ENCODE data around the gene LYPD6.
A peak's percentile ranks its signal among the peaks of the same experiment; 100 is the strongest.
"Not testable (repeated sequence)": the region's sequence is repeated elsewhere in the genome, so short reads cannot be mapped to it uniquely, and the experiment has no call there.

The LYPD6 gene

DNA sequence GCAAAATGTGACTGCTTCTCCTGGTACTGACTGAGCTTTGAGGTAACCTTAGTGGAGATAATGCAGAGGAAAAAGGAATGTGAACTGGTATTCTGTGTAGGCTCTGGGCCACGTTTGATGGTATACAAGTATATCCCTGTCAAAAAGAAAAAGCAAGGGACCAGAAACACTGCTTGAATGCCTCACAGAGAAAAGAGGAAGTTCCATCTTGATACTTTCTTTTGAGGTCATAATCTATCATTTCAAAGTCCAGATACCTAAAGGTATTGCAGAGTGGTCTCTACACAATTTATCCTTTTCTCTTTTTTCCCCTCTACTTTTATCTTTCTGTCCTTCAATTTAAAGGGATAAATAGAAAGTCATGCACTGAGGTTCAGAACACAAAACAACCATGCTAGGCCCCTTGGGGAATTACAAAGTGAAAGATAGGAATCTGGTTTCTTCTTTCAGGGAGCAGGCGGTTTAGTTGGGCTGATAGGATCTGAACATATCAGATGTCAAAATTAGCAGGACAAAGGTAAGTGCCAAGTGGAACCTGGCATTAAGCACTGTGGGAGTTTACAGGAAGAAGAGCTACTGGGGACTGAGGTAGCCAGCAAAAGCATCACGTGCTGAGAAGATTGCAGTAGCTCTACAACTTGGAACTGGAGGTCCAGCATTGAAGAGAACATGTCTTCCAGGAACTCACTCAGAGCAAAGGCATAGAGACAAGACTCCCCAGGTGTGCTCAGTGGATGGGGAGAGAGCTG is 121.2 kb downstream of the LYPD6 start:
- DNase-seq (ENCODE audit: low read depth, low spot score) = peak; percentile 70

DNA sequence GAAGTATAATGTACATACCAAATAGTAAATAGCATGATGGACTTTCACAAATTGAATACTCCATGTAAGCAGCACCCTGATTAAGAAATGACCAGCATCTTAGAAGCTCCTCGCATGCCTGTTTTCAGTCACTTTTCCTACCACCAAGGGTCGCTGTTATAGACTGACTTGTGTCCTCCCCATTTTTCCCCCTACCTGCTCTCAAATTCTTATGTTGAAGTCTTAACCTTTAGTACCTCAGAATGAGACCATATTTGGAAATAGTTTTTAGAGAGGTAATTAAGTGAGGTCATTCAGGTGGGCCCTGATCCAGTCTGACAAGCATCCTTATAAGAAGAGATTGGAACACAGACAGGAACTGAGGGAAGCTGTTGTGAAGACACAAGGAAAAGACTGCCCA is 125.9 kb downstream of the LYPD6 start:
- DNase-seq (ENCODE audit: low read depth, low spot score) = peak; percentile 30

DNA sequence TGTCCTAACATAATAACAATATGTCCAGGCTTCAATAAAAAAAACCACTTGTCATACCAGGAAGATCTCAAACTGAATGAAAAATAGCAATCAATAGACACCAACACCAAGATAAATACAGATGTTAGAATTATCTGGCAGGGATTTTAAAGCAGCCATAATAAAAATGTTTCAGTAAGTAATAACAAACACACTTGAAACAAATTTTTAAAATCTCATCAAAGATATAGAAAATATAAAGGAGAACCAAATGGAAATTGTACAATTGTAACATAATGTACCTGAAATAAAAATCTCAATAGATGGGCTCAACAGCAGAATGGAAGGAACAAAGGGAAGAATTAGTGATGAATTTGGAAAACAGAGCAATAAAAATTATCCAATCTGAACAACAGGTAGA is 128.1 kb downstream of the LYPD6 start:
- no peak for DNase-seq (ENCODE audit: low read depth, low spot score)

DNA sequence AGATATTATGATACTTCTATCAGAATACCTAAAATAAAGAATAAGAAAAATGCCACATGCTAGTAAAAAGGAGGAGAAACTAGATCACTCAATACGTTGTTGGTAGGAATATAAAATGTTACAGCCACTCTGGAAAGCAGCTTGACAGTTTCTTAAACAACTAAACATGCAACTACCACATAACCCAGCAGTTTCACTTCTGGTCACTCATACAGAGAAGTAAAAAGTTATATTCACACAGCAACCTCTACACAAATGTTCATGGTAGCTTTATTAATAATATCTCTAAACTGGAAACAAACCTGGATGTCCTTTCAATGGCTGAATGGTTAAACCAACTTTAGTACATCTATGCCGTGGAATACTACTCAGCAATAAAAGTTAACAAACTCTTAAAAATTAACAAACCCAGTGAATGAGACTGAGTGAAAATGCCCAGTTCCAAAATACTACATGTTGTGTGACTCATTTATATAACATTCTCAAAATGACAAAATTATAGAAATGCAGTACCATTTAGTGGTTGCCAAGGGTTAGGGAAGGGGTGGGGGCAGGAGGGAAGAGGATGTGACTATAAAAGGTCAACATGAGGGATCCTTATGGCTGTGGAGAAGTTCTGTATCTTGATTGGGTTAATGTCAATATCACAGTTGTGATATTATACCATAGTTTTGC is 133.1 kb downstream of the LYPD6 start:
- DNase-seq (ENCODE audit: low read depth, low spot score) = no peak

DNA sequence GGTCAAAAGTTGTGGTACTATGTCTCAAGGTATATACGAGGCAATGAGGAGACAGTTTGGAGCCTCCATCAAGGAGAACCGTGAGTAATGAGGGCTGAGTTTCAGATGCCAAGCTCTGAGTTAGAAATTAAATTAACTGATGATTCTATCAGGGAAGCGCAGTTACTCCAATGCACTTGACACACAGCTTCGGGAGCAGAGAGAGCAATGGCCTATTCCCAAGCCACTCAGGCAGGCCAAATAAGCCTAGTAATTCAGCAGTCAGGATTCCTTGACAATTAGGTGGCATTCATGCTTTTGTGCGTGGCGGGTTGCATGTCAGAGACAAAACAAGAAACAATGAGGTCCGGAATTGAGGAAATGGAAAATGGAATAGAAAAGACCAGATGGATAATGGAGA is 134.0 kb downstream of the LYPD6 start:
- DNase-seq (ENCODE audit: low read depth, low spot score) = no peak

DNA sequence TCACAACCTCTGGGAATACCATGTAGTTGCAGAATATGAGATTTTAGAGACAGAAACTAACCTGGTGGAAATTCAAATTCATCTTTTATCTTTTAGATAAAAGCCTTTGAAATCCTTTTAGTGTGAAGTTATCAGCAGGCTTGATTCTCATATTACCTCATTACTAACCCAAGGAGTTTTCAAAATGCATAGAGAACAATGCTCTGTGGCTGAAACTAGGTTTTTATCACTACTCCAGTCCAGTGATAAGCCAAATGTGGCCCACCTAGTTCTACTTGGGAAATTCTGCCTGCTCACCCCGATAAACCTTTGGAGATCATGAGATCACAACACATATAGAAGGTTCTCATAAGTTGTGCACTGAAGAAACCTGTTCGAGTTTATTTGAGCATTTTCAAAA is 135.5 kb downstream of the LYPD6 start:
- DNase-seq (ENCODE audit: low read depth, low spot score) = no peak

DNA sequence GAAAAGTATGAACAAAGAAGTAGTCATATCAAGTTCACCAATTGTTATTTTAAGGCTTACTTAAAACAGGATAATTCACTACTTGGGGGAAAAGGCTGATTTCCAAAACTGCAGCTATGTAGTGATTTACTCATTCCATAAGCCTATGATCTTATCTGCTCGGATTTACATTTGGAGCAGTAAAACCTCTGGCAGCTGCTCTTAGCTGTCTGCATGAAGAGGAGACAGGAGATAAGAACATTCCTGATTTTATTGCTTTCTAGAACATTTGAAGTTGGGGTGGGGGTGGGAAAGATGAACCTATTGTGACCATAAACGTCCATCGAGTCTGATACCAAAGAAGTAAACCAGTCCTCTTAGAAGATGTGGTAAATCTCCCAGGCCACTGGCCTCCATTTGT is 136.2 kb downstream of the LYPD6 start:
- DNase-seq (ENCODE audit: low read depth, low spot score) = peak; percentile 67

DNA sequence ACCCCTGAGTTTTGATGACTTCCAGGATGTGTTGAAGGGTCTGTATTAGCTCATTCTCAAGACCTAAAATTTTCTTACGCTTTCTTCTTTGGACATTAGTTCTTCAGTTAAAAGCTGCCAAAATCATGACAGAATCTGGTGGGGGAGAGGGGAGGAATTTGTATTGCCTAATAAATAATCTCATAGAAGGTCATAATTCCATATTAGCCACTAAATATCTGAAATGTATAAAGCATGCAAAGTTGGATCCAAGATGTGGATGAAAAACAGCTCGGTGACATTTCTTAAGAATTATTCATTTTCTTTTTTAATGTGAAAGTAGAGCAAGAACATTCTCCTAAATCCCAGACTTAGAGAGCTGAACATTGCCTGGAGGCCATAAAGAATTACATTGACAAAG is 137.0 kb downstream of the LYPD6 start:
- DNase-seq (ENCODE audit: low read depth, low spot score) = no peak

DNA sequence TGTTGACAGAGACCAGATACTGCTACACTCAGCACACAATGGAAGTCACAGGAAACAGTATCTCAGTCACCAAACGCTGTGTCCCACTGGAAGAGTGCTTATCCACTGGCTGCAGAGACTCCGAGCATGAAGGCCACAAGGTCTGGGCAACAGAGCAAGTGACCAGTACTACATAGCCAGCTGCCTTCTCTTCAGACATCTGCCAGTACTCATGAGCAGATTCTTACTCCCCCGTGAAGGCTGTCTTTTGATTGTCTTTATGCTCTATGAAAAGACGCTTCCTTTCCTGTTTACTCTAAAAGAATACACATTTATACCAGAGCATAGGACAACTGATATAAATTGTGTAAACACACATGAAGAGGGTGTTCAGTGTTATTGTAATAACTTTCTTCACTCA is 138.2 kb downstream of the LYPD6 start:
- no peak for DNase-seq (ENCODE audit: low read depth, low spot score)

DNA sequence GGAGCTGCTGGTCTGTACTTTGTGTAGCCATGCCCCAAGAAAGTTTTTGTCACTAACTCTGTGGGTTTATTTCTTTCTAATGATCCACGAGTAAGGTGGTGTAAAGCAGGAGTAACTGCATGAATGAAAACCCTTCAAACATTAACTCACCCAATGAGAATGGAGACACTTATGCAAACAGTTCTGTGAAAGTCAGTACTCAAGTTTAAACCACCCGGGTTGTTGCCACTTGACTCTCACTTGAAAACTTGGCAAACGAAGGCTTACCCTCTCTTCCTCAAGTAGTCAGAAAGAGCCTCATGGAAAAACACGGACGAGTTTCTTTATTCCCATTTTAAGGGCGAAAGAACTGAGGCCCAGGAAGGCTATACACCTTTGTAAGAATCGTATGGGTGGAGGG is 139.7 kb downstream of the LYPD6 start:
- no peak for DNase-seq (ENCODE audit: low read depth, low spot score)

DNA sequence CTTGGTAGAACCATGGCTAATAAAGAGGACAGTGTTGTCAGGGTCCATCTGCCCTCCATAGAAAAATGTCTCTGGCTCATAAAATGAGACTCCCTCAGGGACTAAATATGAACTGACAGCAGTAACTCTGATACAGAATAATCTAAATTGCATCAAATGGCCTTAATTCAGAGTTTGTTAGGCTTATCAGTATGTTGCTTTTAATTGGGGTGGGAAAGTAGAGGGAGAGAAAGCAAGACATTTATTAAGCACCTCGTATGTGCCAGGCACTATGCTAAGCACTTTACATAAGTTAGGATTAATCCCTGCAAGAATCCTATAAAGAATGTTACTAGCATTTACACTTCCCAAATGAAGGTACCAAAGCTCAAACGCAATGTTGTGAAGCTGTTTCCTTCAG is 142.0 kb downstream of the LYPD6 start:
- no peak for DNase-seq (ENCODE audit: low read depth, low spot score)

DNA sequence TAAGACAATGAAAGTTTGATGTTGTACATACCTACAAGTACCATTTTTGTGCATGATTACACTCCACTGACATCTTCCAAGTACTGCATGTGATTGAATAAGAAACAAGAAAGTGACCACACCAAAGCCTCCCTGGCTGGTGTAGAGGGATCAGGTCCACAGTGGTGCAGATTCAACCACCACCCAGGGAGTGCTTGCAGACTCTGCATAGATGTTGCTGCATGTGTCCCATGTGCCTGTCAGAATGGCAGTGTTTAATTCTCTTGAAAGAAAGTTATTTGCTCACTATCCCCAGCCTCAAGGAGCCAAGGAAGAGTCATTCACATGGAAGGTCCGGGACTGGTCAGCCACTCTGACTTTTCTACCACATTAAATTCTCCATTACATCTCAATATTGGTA is 142.7 kb downstream of the LYPD6 start:
- no peak for DNase-seq (ENCODE audit: low read depth, low spot score)

DNA sequence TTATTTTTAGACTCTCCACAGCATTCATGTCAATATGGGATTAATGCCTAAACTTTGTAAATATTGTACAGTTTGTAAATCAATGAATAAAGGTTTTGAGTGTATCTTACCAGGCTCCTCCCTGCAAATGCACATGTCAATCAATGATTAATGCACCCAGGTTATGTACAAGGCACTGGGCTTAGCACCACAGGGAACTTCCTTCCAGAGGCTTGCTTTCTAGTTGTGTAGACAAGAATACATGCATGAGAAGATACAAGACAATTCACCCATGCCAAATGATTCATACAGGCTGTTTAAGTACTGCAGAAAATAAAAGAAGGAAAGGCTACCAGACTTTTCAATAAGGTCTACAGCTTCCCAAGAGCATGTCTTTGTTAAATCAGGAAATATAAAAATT is 143.1 kb downstream of the LYPD6 start:
- no peak for DNase-seq (ENCODE audit: low read depth, low spot score)

DNA sequence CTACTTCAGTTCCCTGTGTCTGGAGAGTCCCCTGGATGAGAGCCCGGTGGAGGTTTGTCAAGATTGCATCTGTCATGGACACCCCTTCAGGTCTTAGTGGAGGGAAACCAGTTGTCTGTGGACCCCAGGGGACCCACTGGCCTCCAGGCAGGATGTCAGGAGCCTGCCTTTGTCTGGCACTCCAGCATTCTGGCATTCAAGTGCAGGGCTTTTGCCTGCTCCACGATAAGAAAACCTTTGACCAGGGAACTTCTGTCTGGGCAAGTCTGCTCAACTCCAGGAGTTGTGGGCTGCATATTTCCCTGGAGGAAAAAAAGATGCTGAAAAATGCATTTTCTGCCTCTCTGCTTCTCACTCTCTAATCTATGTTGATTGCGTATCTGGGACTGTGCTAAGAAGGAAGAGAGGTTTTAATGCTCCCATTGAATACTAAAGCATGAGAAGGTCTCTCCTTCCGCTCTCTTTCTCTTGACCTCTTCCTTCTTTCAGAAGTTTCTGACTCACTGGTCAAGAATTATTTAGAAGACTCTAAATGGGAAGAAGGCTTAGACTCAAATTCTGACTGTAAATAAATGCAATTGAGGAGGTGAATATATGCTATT is 152.7 kb downstream of the LYPD6 start:
- DNase-seq (ENCODE audit: low read depth, low spot score) = peak; percentile 50

DNA sequence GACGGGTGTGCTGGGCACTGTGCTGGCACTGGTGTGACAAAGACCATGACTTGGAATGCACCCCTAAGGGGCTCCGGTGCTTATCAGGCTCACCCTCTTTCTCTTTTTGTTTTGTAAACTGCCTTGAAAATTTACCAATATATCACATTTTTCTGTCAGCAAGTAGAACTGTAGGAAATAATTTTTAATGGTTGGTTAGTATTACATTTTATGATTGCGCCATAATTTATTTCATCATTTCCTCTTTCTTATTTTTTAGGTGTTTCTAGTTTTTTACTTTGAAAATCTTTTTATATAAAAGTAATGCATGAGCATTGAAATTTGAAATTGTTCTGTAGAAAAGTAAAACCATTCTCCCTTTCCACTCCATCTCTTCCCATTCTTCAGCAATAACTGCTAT is 156.3 kb downstream of the LYPD6 start:
- DNase-seq (ENCODE audit: low read depth, low spot score) = no peak

DNA sequence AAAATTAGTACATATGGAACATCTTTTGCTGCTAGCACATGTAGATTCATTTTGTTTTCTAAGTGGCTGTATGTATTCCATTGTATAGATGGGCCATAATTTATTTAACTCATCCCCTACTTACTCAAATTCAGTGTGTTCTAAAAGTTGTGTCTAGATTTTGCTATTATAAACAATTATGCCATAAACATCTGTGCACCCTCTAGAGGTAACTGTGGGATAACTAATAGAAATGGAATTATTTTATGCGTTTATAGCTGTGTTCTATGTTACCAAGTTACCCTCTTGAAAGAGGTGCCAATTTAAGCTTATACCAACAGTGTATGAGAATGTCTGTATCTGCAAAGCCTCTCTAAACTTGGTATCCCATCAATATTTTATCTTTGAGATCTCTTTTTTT is 156.8 kb downstream of the LYPD6 start:
- DNase-seq (ENCODE audit: low read depth, low spot score) = no peak

DNA sequence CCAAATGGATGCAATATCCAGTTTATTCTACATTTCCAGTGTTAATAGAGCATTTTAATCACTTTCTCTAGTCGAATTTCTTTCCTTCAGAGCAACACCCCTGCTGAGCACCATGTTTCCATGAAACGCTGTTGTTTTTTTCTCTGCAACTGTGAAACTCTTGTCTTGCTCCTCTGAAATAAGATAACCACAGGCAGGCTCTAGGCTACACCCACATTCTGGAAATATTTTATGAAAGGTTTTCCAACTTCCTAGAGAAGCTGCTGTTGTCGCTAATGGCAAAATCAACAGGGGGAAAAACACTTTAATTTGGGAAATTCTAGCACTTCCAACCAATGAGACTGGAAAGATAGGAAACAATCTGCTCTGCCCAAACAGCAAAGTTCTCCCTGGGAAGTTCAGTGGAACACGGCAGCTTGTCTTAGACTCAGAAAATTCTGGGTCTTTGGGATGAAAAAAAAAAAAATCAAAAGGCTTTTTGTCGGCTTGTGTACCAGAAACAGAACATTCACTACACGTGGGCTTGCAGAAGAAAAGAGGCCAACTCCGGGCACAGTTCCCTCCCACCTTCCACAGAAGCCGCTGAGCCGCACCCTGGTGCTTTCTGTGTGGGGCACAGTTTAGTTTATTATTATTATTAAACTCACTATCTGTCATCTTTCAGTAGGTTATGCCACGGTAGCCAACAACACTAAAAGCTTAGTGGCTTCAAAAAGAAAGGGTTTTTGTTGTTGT is 158.5 kb downstream of the LYPD6 start:
- DNase-seq (ENCODE audit: low read depth, low spot score) = no peak

DNA sequence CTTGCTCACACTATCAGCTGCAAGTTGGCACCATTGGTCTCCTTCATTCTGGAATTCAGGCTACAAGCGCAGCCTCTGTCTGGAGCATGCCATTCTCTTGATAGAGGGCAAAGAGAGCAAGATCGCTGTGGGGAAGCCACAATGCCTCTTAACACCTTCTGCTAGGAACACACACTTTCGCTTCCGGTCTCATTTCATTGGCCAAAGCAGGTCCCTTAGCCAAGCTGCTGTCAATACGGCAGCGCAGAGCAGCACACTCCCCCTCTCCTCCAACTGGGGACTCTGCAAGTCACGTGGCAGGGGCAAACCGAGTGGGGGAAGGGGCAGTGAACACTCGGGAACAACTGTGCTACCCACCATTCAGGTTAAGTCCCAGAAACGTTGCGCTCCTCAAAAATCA is 159.1 kb downstream of the LYPD6 start:
- peak; percentile 41 for DNase-seq (ENCODE audit: low read depth, low spot score)

DNA sequence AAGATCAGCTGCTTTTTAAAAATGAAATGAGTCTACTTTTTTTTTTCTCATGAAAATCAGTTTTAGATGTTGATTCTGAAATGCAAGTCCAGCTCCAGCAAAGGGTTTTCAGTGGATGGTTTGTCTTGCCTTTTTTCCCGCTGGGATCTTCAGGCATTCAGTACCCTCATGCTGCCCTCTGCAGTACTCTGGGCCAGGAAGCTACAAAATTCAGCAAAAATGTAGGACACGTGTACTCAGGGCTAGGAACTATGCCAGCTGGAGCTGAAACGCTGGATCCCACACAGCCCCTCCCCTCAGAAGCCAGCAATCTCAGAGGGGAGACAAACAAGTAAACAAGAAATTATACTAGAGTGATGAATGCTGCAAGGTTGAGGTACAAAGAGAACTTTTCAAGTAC is 159.9 kb downstream of the LYPD6 start:
- DNase-seq (ENCODE audit: low read depth, low spot score) = no peak

DNA sequence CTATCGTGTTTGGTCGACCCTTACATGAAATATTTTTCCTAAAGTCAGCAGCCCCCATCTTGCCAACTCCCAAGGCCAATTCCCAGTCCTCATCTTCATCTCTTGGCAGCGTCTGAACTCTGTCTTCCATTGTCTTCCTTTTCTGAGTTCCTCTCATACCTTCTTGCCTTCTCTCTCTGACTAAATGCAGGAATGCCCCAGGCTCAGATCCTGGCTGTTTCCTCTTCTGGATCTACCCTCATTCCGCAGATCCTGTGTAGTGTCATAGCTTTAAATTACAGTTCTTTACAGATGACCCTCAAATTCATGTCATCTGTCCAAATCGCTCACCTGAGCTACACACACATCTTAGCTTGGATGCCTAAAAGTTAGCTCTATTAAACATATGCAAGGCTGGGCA is 162.5 kb downstream of the LYPD6 start:
- DNase-seq (ENCODE audit: low read depth, low spot score) = peak; percentile 42

DNA sequence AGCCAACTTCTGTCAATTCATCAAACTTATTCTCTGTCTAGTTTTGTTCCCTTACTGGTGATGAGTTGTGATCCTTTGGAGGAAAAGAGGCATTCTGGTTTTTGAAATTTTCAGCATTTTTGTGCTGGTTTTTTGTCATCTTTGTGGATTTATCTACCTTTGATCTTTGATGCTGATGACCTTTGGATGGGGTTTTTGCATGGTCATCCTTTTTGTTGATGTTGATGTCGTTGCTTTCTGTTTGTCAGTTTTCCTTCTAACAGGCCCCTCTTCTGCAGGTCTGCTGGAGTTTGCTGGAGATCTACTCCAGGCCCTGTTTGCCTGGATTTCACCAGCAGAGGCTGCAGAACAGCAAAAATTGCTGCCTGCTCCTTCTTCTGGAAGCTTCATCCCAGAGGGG is 168.8 kb downstream of the LYPD6 start:
- DNase-seq (ENCODE audit: low read depth, low spot score) = not testable (repeated sequence)

DNA sequence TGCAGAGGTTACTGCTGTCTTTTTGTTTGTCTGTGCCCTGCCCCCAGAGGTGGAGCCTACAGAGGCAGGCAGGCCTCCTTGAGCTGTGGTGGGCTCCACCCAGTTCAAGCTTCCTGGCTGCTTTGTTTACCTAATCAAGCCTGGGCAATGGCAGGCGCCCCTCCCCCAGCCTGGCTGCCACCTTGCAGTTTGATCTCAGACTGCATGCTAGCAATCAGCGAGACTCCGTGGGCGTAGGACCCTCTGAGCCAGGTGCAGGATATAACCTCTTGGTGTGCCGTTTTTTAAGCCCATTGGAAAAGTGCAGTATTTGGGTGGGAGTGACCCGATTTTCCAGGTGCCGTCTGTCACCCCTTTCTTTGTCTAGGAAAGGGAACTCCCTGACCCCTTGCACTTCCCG is 176.4 kb downstream of the LYPD6 start:
- peak; percentile 48 for DNase-seq (ENCODE audit: low read depth, low spot score)
